Prostate gland (tissue), 2 donors: ENCODE results near the gene EGFLAM.

Source experiments
- POLR2A ChIP-seq: fragments of 450-650 bp; IDR thresholded peaks from one replicate; pipeline ENCODE4 v1.6.1; 2016; ENCODE audit warnings: antibody characterized with exemption, mild to moderate bottlenecking
- POLR2AphosphoS5 ChIP-seq: sonication (generic); formaldehyde crosslinking; IDR thresholded peaks from one replicate; pipeline ENCODE4 v1.6.1; 2017; ENCODE audit warnings: antibody characterized with exemption
- TF ChIP-seq, protein P1 (sequence below), 4 experiments: fragments of 200-600 bp in 2 of 4; fragments of 450-650 bp in 2 of 4; sonication (generic) in 2 of 4; IDR thresholded peaks; 1 replicate in 3 of 4; 2 replicates in 1 of 4; pipeline ENCODE4 v1.5.1; 2016 to 2019; ENCODE audit warnings: antibody characterized with exemption in 4 of 4, mild to moderate bottlenecking in 2 of 4, moderate library complexity in 2 of 4

DNA sequence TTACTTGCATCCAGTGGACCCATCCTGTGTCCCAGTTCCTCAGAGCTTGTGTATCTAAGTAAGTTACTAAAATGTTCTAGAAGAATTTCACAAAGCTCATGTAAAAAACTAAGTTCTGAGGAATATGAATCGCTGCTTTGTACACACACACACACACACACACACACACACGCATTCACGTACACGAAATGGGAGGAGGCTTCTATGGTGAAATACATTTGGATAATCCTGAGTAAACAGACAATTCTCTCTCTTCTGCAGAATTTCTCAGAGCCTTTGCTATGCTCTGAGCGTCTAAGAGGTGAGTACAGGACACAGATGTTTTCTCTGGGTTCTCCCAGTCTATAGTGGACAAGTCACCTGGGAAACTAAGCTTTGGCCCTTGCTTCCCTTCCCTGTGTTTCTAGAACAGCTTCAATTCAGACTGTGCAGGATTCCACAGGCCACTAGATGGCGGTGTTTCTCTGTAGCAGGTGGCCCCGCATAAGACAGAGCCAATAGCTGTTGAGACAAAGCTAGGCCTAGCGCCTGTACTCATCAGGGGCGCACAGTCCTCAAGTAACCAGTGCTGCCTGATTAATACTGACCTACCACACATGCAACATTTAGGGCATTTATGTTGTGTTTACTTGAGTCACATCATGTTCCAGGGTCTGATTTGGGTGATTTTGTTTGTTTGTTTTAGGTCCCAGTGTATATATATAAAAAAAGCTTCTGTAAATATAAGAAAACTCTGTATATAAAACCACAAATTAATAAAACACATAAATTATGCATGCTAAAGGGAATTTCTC is 183.3 kb downstream of the EGFLAM start:
- TF ChIP-seq, protein P1, sequence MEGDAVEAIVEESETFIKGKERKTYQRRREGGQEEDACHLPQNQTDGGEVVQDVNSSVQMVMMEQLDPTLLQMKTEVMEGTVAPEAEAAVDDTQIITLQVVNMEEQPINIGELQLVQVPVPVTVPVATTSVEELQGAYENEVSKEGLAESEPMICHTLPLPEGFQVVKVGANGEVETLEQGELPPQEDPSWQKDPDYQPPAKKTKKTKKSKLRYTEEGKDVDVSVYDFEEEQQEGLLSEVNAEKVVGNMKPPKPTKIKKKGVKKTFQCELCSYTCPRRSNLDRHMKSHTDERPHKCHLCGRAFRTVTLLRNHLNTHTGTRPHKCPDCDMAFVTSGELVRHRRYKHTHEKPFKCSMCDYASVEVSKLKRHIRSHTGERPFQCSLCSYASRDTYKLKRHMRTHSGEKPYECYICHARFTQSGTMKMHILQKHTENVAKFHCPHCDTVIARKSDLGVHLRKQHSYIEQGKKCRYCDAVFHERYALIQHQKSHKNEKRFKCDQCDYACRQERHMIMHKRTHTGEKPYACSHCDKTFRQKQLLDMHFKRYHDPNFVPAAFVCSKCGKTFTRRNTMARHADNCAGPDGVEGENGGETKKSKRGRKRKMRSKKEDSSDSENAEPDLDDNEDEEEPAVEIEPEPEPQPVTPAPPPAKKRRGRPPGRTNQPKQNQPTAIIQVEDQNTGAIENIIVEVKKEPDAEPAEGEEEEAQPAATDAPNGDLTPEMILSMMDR (IDR thresholded peaks at IDR 0.05), result peak; percentile 82 to 96 (median 94)
- TF ChIP-seq POLR2A (no peak), POLR2AphosphoS5 (peak; percentile 74)
